Glutamatergic neuron (in vitro differentiated cells): ENCODE data around the gene APOF. TPM values are rescaled to one million over a fixed set of nuclear protein-coding genes. Genes with fewer than 3 reads are reported as not detected.

Experiments
- DNase-seq: peaks from one replicate; pipeline ENCODE4 v3.0.0; 2022
- H3K27ac Mint-ChIP-seq: one replicate; pipeline ENCODE4 v1.8.0; 2020; ENCODE audit warnings: mild to moderate bottlenecking, mixed read lengths, inconsistent platforms; ENCODE audit not compliant: unreplicated experiment
- H3K27me3 Mint-ChIP-seq: one replicate; pipeline ENCODE4 v1.8.0; 2020; ENCODE audit warnings: mild to moderate bottlenecking, moderate library complexity, mixed read lengths, inconsistent platforms; ENCODE audit not compliant: unreplicated experiment
- H3K36me3 Mint-ChIP-seq: one replicate; pipeline ENCODE4 v1.8.0; 2020; ENCODE audit warnings: mild to moderate bottlenecking, mixed read lengths, inconsistent platforms; ENCODE audit not compliant: unreplicated experiment
- H3K4me1 Mint-ChIP-seq: one replicate; pipeline ENCODE4 v1.8.0; 2020; ENCODE audit warnings: mild to moderate bottlenecking, low read depth, mixed read lengths, inconsistent platforms; ENCODE audit not compliant: unreplicated experiment
- H3K4me3 Mint-ChIP-seq: one replicate; pipeline ENCODE4 v1.8.0; 2020; ENCODE audit warnings: mild to moderate bottlenecking, mixed read lengths, inconsistent platforms; ENCODE audit not compliant: unreplicated experiment
- H3K9me3 Mint-ChIP-seq: one replicate; pipeline ENCODE4 v1.8.0; 2020; ENCODE audit warnings: mild to moderate bottlenecking, moderate library complexity, mixed read lengths, inconsistent platforms; ENCODE audit not compliant: unreplicated experiment
- CTCF ChIP-seq: fragments of 200-600 bp; sonication (generic); IDR thresholded peaks from one replicate; pipeline ENCODE4 v1.5.0; 2021; ENCODE audit not compliant: partially characterized antibody, unreplicated experiment
- total RNA-seq: library from RNA; stranded (reverse); fragmentation: NEBNext Ultra II Directional; extraction: Animal tissue kit (Norgen Biotek cat#: 25700); gene quantifications from one replicate; pipeline ENCODE4 v1.2.1, GENCODE V29; 2021; ENCODE audit not compliant: unreplicated experiment

APOF gene
- total RNA-seq, 1 donor from 2014 or later: not detected

GRCh38 chr12:56321027-56321426 lies 41.6 kb downstream of the APOF start:
- no peaks in the 10 kb centered on the region for H3K4me1 Mint-ChIP-seq
- peaks cover 6% of the 10 kb centered on the region for H3K27me3 Mint-ChIP-seq
- DNase-seq: no peak
- H3K9me3 Mint-ChIP-seq: no peaks in the 10 kb centered on the region
- TF ChIP-seq CTCF: no peak
- H3K27ac Mint-ChIP-seq: no peak overlapping the region
- H3K4me3 Mint-ChIP-seq: no peak overlapping the region
- no peaks in the 10 kb centered on the region for H3K36me3 Mint-ChIP-seq

GRCh38 chr12:56317675-56318074 lies 45.0 kb downstream of the APOF start:
- Mint-ChIP-seq H3K27ac (peak overlapping the region; percentile 59), H3K27me3 (peaks cover 6% of the 10 kb centered on the region), H3K4me3 (peak overlapping the region; percentile 30), H3K36me3 (no peaks in the 10 kb centered on the region), H3K4me1 (peaks cover 3% of the 10 kb centered on the region), H3K9me3 (no peaks in the 10 kb centered on the region)
- no peak for TF ChIP-seq CTCF
- DNase-seq: no peak

- peak within 1 kb of the TSS; percentile 97 for H3K4me3 Mint-ChIP-seq
- H3K4me1 Mint-ChIP-seq: peaks cover 3% of the 10 kb centered on the region
- peaks cover 6% of the 10 kb centered on the region for H3K27me3 Mint-ChIP-seq
- peak; percentile 97 for DNase-seq
- H3K36me3 Mint-ChIP-seq: no peaks in the 10 kb centered on the region
- peak within 1 kb of the TSS; percentile 96 for H3K27ac Mint-ChIP-seq
- H3K9me3 Mint-ChIP-seq: no peaks in the 10 kb centered on the region
- peak; percentile 53 for TF ChIP-seq CTCF
Measured at GRCh38 chr12:56315622-56316473, 46.8 kb downstream of the APOF start, which contains the start of gene CNPY2. Gene CNPY2, minus strand, starts transcription at chr12:56315988. Its CDS starts 771 bp downstream, at chr12:56315217.

GRCh38 chr12:56315249-56315621 lies 47.4 kb downstream of the APOF start:
- DNase-seq: no peak
- Mint-ChIP-seq H3K4me3 (peak overlapping the region; percentile 97), H3K36me3 (no peaks in the 10 kb centered on the region), H3K4me1 (peaks cover 3% of the 10 kb centered on the region), H3K9me3 (no peaks in the 10 kb centered on the region), H3K27ac (peak overlapping the region; percentile 96), H3K27me3 (peaks cover 6% of the 10 kb centered on the region)
- TF ChIP-seq CTCF: no peak

GRCh38 chr12:56311003-56311402 lies 51.7 kb downstream of the APOF start:
- TF ChIP-seq CTCF: no peak
- H3K4me1 Mint-ChIP-seq: peaks cover 3% of the 10 kb centered on the region
- no peak for DNase-seq
- H3K27ac Mint-ChIP-seq: no peak overlapping the region
- peaks cover 4% of the 10 kb centered on the region for H3K27me3 Mint-ChIP-seq
- H3K36me3 Mint-ChIP-seq: no peaks in the 10 kb centered on the region
- no peak overlapping the region for H3K4me3 Mint-ChIP-seq
- no peaks in the 10 kb centered on the region for H3K9me3 Mint-ChIP-seq
